T-cell (primary cell): ENCODE results near the gene DMBT1. TPM values are rescaled to one million over a fixed set of nuclear protein-coding genes. Genes with fewer than 3 reads are reported as not detected.

Experiments used
- ATAC-seq, 4 experiments: fragments of 200-7000 bp in 3 of 4; fragments of 150-1000 bp in 1 of 4; cut with Tn5 transposase; replicated peaks in 1 of 4; 1 replicate in 3 of 4; 2 replicates in 1 of 4; pipeline ENCODE4 v1.10.0; 2021; ENCODE audit warnings: moderate library complexity in 3 of 4, mild to moderate bottlenecking in 2 of 4, moderate number of reproducible peaks in 1 of 4
- CTCF ChIA-PET, 2 donors: fragments of 300-600 bp; sonication (Branson Sonifier 250); formaldehyde crosslinking; loops; one replicate each; lab custom pipeline; 2022; ENCODE audit warnings: antibody characterized with exemption in 2 of 2; lab: Charles Lee
- POLR2A ChIA-PET, 2 donors: fragments of 300-600 bp; sonication (Branson Sonifier 250); formaldehyde crosslinking; loops; one replicate each; lab custom pipeline; 2022; ENCODE audit warnings: antibody characterized with exemption in 2 of 2; lab: Charles Lee
- DNase-seq, 35 experiments: peaks; one replicate each; pipeline versions ENCODE4 v3.0.0 to v3.0.0-alpha.2; 2013 to 2023
- H3K27ac ChIP-seq: one replicate; pipeline ENCODE4 v1.5.1; 2013; ENCODE audit warnings: low read length
- H3K27me3 ChIP-seq, 2 experiments: replicated peaks in 1 of 2; 1 replicate in 1 of 2; 2 replicates in 1 of 2; pipeline versions ENCODE4 v1.6.1 to v1.7.0; 2013; ENCODE audit warnings: low read length in 1 of 2, mixed read lengths in 1 of 2; ENCODE audit not compliant: control insufficient read depth in 2 of 2, insufficient read depth in 2 of 2; ENCODE audit errors: extremely low read depth in 1 of 2
- H3K36me3 ChIP-seq, 2 donors: 1 replicate in 1 of 2; 2 replicates in 1 of 2; pipeline versions ENCODE4 v1.6.1 to v1.7.0; 2013; ENCODE audit warnings: low read length in 1 of 2; ENCODE audit not compliant: control insufficient read depth in 2 of 2, insufficient read depth in 1 of 2; ENCODE audit errors: extremely low read depth in 1 of 2
- H3K4me1 ChIP-seq, 2 experiments: 1 replicate in 1 of 2; 2 replicates in 1 of 2; pipeline versions ENCODE4 v1.6.1 to v1.7.0; 2013; ENCODE audit warnings: low read length in 2 of 2, mixed read lengths in 1 of 2; ENCODE audit not compliant: insufficient read depth in 2 of 2, control insufficient read depth in 1 of 2; ENCODE audit errors: extremely low read depth in 1 of 2
- H3K4me3 ChIP-seq, 2 donors: 1 replicate in 1 of 2; 2 replicates in 1 of 2; pipeline versions ENCODE4 v1.5.1 to v1.7.0; 2013; ENCODE audit warnings: mild to moderate bottlenecking in 2 of 2, low read length in 1 of 2, moderate library complexity in 1 of 2; ENCODE audit not compliant: control insufficient read depth in 1 of 2; ENCODE audit errors: extremely low read depth in 1 of 2
- H3K9me3 ChIP-seq: 2 replicates; pipeline ENCODE4 v1.7.0; 2013
- H3K27ac Mint-ChIP-seq, 2 donors: one replicate each; pipeline ENCODE4 v1.8.0; 2020 to 2021; ENCODE audit warnings: mild to moderate bottlenecking in 2 of 2, mixed read lengths in 2 of 2
- H3K27me3 Mint-ChIP-seq, 2 donors: one replicate each; pipeline ENCODE4 v1.8.0; 2021 to 2022; ENCODE audit warnings: mixed read lengths in 2 of 2
- H3K36me3 Mint-ChIP-seq: one replicate; pipeline ENCODE4 v1.8.0; 2021; ENCODE audit warnings: mixed read lengths
- H3K4me1 Mint-ChIP-seq, 3 donors: one replicate each; pipeline ENCODE4 v1.8.0; 2020 to 2022; ENCODE audit warnings: mixed read lengths in 3 of 3, mild to moderate bottlenecking in 1 of 3
- H3K4me3 Mint-ChIP-seq, 3 donors: one replicate each; pipeline ENCODE4 v1.8.0; 2020 to 2022; ENCODE audit warnings: mild to moderate bottlenecking in 3 of 3, mixed read lengths in 3 of 3, moderate library complexity in 3 of 3
- H3K9me3 Mint-ChIP-seq, 3 donors: one replicate each; pipeline ENCODE4 v1.8.0; 2020 to 2022; ENCODE audit warnings: mixed read lengths in 3 of 3
- WGBS: methylation state at CpG from one replicate; pipeline ENCODE4 v1.1.5; 2013; ENCODE audit warnings: missing lambda C conversion rate; ENCODE audit not compliant: insufficient coverage; 5-methylcytosine and 5-hydroxymethylcytosine counted together
- total RNA-seq, 35 experiments: library from RNA in 6 of 35; stranded (reverse) in 6 of 35; fragments of 120-200 nt in 1 of 35; gene quantifications; one replicate each; pipeline versions ENCODE4 v1.2.1 to v1.2.4 and lab custom pipeline; 2013 to 2026

The DMBT1 gene
- total RNA-seq, 5 donors from 2014 or later (not counting 1 experiment from before 2014, with no cell fraction given) = 0.10 to 0.18 (median 0.13) TPM; not detected in 2

GRCh38 chr10:122557516-122557915 lies 3.0 kb upstream of the DMBT1 start:
- no peaks in the 10 kb centered on the region for H3K9me3 Mint-ChIP-seq
- Histone ChIP-seq H3K36me3 (no peaks in the 10 kb centered on the region), H3K4me1 (peaks cover 0 to 25% of the 10 kb centered on the region in 2 experiments), H3K9me3 (no peaks in the 10 kb centered on the region), H3K27me3 (peaks cover 0 to 11% of the 10 kb centered on the region in 2 experiments), H3K4me3 (no peak overlapping the region), H3K27ac (no peak overlapping the region)
- ChIA-PET POLR2A (no interaction called here), CTCF (interaction anchor here in 1 of 2 donors (1.3 kb wide), 1 partner anchor 8 kb away, joined by 6 read pairs; no protein-coding TSS in a partner anchor)
- ATAC-seq = no peak
- WGBS = 19% methylated on average over 5 of the region's 9 CpGs
- H3K27me3 Mint-ChIP-seq = peaks cover 6 to 17% of the 10 kb centered on the region in 2 donors
- H3K36me3 Mint-ChIP-seq = no peaks in the 10 kb centered on the region
- DNase-seq = no peak
- H3K4me3 Mint-ChIP-seq = no peak overlapping the region
- no peak overlapping the region for H3K27ac Mint-ChIP-seq
- H3K4me1 Mint-ChIP-seq = peaks cover 27 to 46% (median 31%) of the 10 kb centered on the region in 3 donors

GRCh38 chr10:122558452-122558851 lies 2.1 kb upstream of the DMBT1 start:
- Mint-ChIP-seq H3K4me1 (peaks cover 27 to 40% (median 31%) of the 10 kb centered on the region in 3 donors), H3K4me3 (peak overlapping the region in 1 of 3 donors; percentile 55), H3K27me3 (peaks cover 6 to 17% of the 10 kb centered on the region in 2 donors), H3K9me3 (no peaks in the 10 kb centered on the region), H3K27ac (peak overlapping the region; percentile 39 to 69), H3K36me3 (no peaks in the 10 kb centered on the region)
- DNase-seq (peak in 25 of 35 experiments; percentile 5 to 44 (median 17)), ATAC-seq (peak; percentile 37 to 58 (median 49))
- POLR2A ChIA-PET = interaction anchor here in 1 of 2 donors (0.6 kb wide), 1 partner anchor 295 kb away, joined by 3 read pairs; no protein-coding TSS in a partner anchor
- Histone ChIP-seq H3K4me1 (peaks cover 0 to 25% of the 10 kb centered on the region in 2 experiments), H3K27ac (no peak overlapping the region), H3K4me3 (no peak overlapping the region), H3K36me3 (no peaks in the 10 kb centered on the region), H3K9me3 (no peaks in the 10 kb centered on the region), H3K27me3 (peaks cover 0 to 11% of the 10 kb centered on the region in 2 experiments)
- CTCF ChIA-PET = interaction anchor here in 1 of 2 donors (0.5 kb wide), 1 partner anchor 96 kb away, joined by 3 read pairs; no protein-coding TSS in a partner anchor
- 3% methylated on average over 5 of the region's 5 CpGs for WGBS

- ATAC-seq (peak in 2 of 4 experiments; percentile 35 to 38), DNase-seq (no peak)
- no peaks in the 10 kb centered on the region for H3K36me3 Mint-ChIP-seq
- peak overlapping the region in 1 of 3 donors; percentile 55 for H3K4me3 Mint-ChIP-seq
- 88% methylated on average over 1 of the region's 2 CpGs for WGBS
- H3K27ac Mint-ChIP-seq = peak overlapping the region in 1 of 2 donors; percentile 13
- peaks cover 0 to 25% of the 10 kb centered on the region in 2 experiments for H3K4me1 ChIP-seq
- ChIA-PET CTCF (no interaction called here), POLR2A (no interaction called here)
- H3K9me3 ChIP-seq = no peaks in the 10 kb centered on the region
- no peak overlapping the region for H3K27ac ChIP-seq
- peaks cover 13 to 23% of the 10 kb centered on the region in 2 donors for H3K27me3 Mint-ChIP-seq
- H3K9me3 Mint-ChIP-seq = no peaks in the 10 kb centered on the region
- peaks cover 0 to 17% of the 10 kb centered on the region in 2 experiments for H3K27me3 ChIP-seq
- no peak overlapping the region for H3K4me3 ChIP-seq
- H3K4me1 Mint-ChIP-seq = peaks cover 27 to 40% (median 31%) of the 10 kb centered on the region in 3 donors
- no peaks in the 10 kb centered on the region for H3K36me3 ChIP-seq
Observed at GRCh38 chr10:122559228-122559627, 1.3 kb upstream of the DMBT1 start.

GRCh38 chr10:122561212-122561611 lies 658 bp downstream of the DMBT1 start:
- H3K27ac Mint-ChIP-seq = no peak overlapping the region
- ATAC-seq = no peak
- POLR2A ChIA-PET = no interaction called here
- Histone ChIP-seq H3K4me1 (peaks cover 0 to 31% of the 10 kb centered on the region in 2 experiments), H3K27ac (no peak overlapping the region), H3K9me3 (no peaks in the 10 kb centered on the region), H3K4me3 (no peak overlapping the region), H3K27me3 (peaks cover 0 to 17% of the 10 kb centered on the region in 2 experiments), H3K36me3 (no peaks in the 10 kb centered on the region)
- peaks cover 14 to 20% of the 10 kb centered on the region in 2 donors for H3K27me3 Mint-ChIP-seq
- 80% methylated on average over 2 of the region's 6 CpGs for WGBS
- H3K9me3 Mint-ChIP-seq = no peaks in the 10 kb centered on the region
- no peak for DNase-seq
- peaks cover 31 to 45% (median 36%) of the 10 kb centered on the region in 3 donors for H3K4me1 Mint-ChIP-seq
- H3K4me3 Mint-ChIP-seq = no peak overlapping the region
- CTCF ChIA-PET = interaction anchor here in 1 of 2 donors (0.6 kb wide), 1 partner anchor 262 kb away, joined by 3 read pairs; no protein-coding TSS in a partner anchor
- H3K36me3 Mint-ChIP-seq = no peaks in the 10 kb centered on the region

DNA sequence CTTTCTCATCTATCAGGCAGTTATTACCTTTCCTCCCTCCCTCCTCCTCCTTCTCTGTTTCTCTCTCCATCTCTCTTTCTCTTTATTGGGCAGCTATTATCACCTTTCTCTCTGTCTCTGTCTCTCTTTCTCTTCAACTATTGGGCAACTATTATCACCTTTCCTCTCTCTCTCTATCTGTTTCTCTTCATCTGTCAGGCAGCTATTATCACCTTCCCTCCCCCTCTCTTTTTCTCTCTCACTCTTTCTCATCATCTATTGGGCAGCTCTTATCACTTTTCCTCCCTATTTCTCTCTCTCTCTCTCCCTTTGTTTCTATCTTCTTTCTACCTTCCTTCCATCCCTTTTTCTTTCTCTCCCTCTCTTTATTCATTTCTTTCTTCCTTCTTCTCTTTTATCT lies 1.2 kb downstream of the DMBT1 start:
- POLR2A ChIA-PET = no interaction called here
- Histone ChIP-seq H3K36me3 (no peaks in the 10 kb centered on the region), H3K4me3 (no peak overlapping the region), H3K9me3 (no peaks in the 10 kb centered on the region), H3K27ac (no peak overlapping the region), H3K4me1 (peaks cover 0 to 31% of the 10 kb centered on the region in 2 experiments), H3K27me3 (peaks cover 0 to 12% of the 10 kb centered on the region in 2 experiments)
- H3K9me3 Mint-ChIP-seq = no peaks in the 10 kb centered on the region
- peak overlapping the region in 1 of 2 donors; percentile 21 for H3K27ac Mint-ChIP-seq
- no peak overlapping the region for H3K4me3 Mint-ChIP-seq
- no peak for DNase-seq
- peaks cover 14 to 18% of the 10 kb centered on the region in 2 donors for H3K27me3 Mint-ChIP-seq
- no peak for ATAC-seq
- H3K36me3 Mint-ChIP-seq = no peaks in the 10 kb centered on the region
- H3K4me1 Mint-ChIP-seq = peaks cover 31 to 45% (median 36%) of the 10 kb centered on the region in 3 donors
- CTCF ChIA-PET = interaction anchor here in 1 of 2 donors (0.6 kb wide), 1 partner anchor 263 kb away, joined by 3 read pairs; no protein-coding TSS in a partner anchor

GRCh38 chr10:122564980-122565379 lies 4.4 kb downstream of the DMBT1 start:
- CTCF ChIA-PET = interaction anchor here (0.7 to 2.6 kb wide), 29 partner anchors 8 to 297 kb away, joined by 3 to 40 read pairs (median 4); no protein-coding TSS in a partner anchor
- H3K36me3 ChIP-seq = no peaks in the 10 kb centered on the region
- Mint-ChIP-seq H3K9me3 (no peaks in the 10 kb centered on the region), H3K4me1 (peaks cover 12 to 24% (median 18%) of the 10 kb centered on the region in 3 donors), H3K4me3 (no peak overlapping the region), H3K27me3 (peaks cover 24 to 32% of the 10 kb centered on the region in 2 donors), H3K27ac (no peak overlapping the region), H3K36me3 (no peaks in the 10 kb centered on the region)
- POLR2A ChIA-PET = no interaction called here
- no peaks in the 10 kb centered on the region for H3K9me3 ChIP-seq
- ATAC-seq (no peak), DNase-seq (no peak)
- peaks cover 0 to 6% of the 10 kb centered on the region in 2 experiments for H3K4me1 ChIP-seq
- H3K4me3 ChIP-seq = no peak overlapping the region
- no peak overlapping the region for H3K27ac ChIP-seq
- peaks cover 0 to 23% of the 10 kb centered on the region in 2 experiments for H3K27me3 ChIP-seq
